H1 (cell line): ENCODE results near the gene CAMK2D. TPM values are rescaled to one million over a fixed set of nuclear protein-coding genes. Genes with fewer than 3 reads are reported as not detected.

Source experiments
- CTCF ChIA-PET: fragments of 300-600 bp; sonication (Branson Sonifier 250); formaldehyde crosslinking; loops from one replicate; lab custom pipeline; 2021; ENCODE audit not compliant: partially characterized antibody; lab: Charles Lee
- POLR2A ChIA-PET: fragments of 300-600 bp; sonication (Branson Sonifier 250); formaldehyde crosslinking; loops from one replicate; lab custom pipeline; 2021; ENCODE audit warnings: inconsistent platforms; ENCODE audit not compliant: partially characterized antibody; lab: Charles Lee
- DNase-seq, 2 experiments: peaks; one replicate each; pipeline versions ENCODE4 v3.0.0 to v3.0.0-alpha.2; 2010 to 2022; ENCODE audit warnings: low spot score in 2 of 2, low read depth in 1 of 2, mixed read lengths in 1 of 2
- FAIRE-seq: peaks from 2 replicates; lab custom pipeline; 2011; peaks lifted over from hg19 to GRCh38; lab: Jason Lieb, UNC
- H2AFZ ChIP-seq: 2 replicates; pipeline ENCODE4 v1.8.1; 2012; ENCODE audit warnings: low read length, inconsistent platforms
- H2AK5ac ChIP-seq: 2 replicates; pipeline ENCODE4 v1.6.1; 2013; ENCODE audit warnings: low read depth, low read length
- H2BK120ac ChIP-seq: replicated peaks from 2 replicates; pipeline ENCODE3; 2013; ENCODE audit warnings: low read depth, low read length, inconsistent platforms
- H2BK12ac ChIP-seq: 2 replicates; pipeline ENCODE4 v1.6.1; 2013; ENCODE audit warnings: low read depth, low read length
- H2BK15ac ChIP-seq: 2 replicates; pipeline ENCODE4 v1.6.1; 2013; ENCODE audit warnings: low read length
- H2BK20ac ChIP-seq: 2 replicates; pipeline ENCODE4 v1.6.1; 2013; ENCODE audit warnings: low read length
- H2BK5ac ChIP-seq: 2 replicates; pipeline ENCODE4 v1.6.1; 2013; ENCODE audit warnings: low read depth, low read length
- H3K14ac ChIP-seq: 2 replicates; pipeline ENCODE4 v1.6.1; 2013; ENCODE audit warnings: inconsistent platforms; ENCODE audit not compliant: insufficient read length
- H3K18ac ChIP-seq: 2 replicates; pipeline ENCODE4 v1.6.1; 2013; ENCODE audit warnings: low read length; ENCODE audit errors: extremely low read depth
- H3K23ac ChIP-seq: 2 replicates; pipeline ENCODE4 v1.6.1; 2013; ENCODE audit warnings: inconsistent platforms; ENCODE audit not compliant: insufficient read length
- H3K23me2 ChIP-seq: 2 replicates; pipeline ENCODE4 v1.6.1; 2013; ENCODE audit warnings: low read depth, low read length
- H3K27ac ChIP-seq: 2 replicates; pipeline ENCODE4 v1.6.1; 2011; ENCODE audit warnings: low read depth, low read length, inconsistent platforms
- H3K27me3 ChIP-seq, 4 experiments: replicated peaks in 1 of 4; 1 replicate in 1 of 4; 2 replicates in 3 of 4; pipeline versions ENCODE4 v1.6.1 to v1.8.1; 2011 to 2013; ENCODE audit warnings: low read length in 3 of 4, mild to moderate bottlenecking in 3 of 4, inconsistent platforms in 2 of 4, mixed read lengths in 2 of 4, moderate library complexity in 1 of 4; ENCODE audit not compliant: control insufficient read depth in 3 of 4, insufficient read depth in 3 of 4; ENCODE audit errors: extremely low read depth in 1 of 4
- H3K36me3 ChIP-seq, 4 experiments: 2 replicates each; pipeline versions ENCODE4 v1.6.1 to v1.8.1; 2011 to 2013; ENCODE audit warnings: mild to moderate bottlenecking in 4 of 4, low read length in 3 of 4, moderate library complexity in 2 of 4, control low read depth in 1 of 4, inconsistent platforms in 1 of 4; ENCODE audit not compliant: insufficient read depth in 4 of 4, control insufficient read depth in 2 of 4
- H3K4ac ChIP-seq: replicated peaks from 2 replicates; pipeline ENCODE3; 2013; ENCODE audit warnings: low read length, low read depth, mixed read lengths, inconsistent platforms; ENCODE audit not compliant: insufficient read length
- H3K4me1 ChIP-seq, 4 experiments: replicated peaks in 1 of 4; 1 replicate in 1 of 4; 2 replicates in 3 of 4; pipeline versions ENCODE4 v1.6.1 to v1.8.1; 2011 to 2013; ENCODE audit warnings: low read length in 3 of 4, inconsistent platforms in 2 of 4, mixed read lengths in 1 of 4; ENCODE audit not compliant: insufficient read depth in 4 of 4, control insufficient read depth in 3 of 4
- H3K4me2 ChIP-seq, 2 experiments: 2 replicates each; pipeline versions ENCODE4 v1.6.1 to v1.8.1; 2011 to 2013; ENCODE audit warnings: low read depth in 2 of 2, low read length in 2 of 2, control low read depth in 1 of 2, inconsistent platforms in 1 of 2, mild to moderate bottlenecking in 1 of 2; ENCODE audit not compliant: insufficient read depth in 1 of 2
- H3K4me3 ChIP-seq, 4 experiments: fragments of 200-600, 300-600 bp in 1 of 4; sonication (generic), shearing (Covaris generic), sonication (Bioruptor Twin) in 1 of 4; 2 replicates each; pipeline versions ENCODE4 v1.5.1 to v1.8.1; 2011 to 2016; ENCODE audit warnings: low read length in 4 of 4, low read depth in 3 of 4, control low read depth in 2 of 4, inconsistent platforms in 2 of 4, mild to moderate bottlenecking in 2 of 4, mixed read lengths in 1 of 4, moderate library complexity in 1 of 4; ENCODE audit not compliant: insufficient read depth in 2 of 4; ENCODE audit errors: extremely low read depth in 1 of 4
- H3K56ac ChIP-seq: replicated peaks from 2 replicates; pipeline ENCODE3; 2013; ENCODE audit warnings: low read depth, mild to moderate bottlenecking, mixed read lengths, low read length, inconsistent platforms; ENCODE audit not compliant: insufficient read length
- H3K79me1 ChIP-seq: 2 replicates; pipeline ENCODE4 v1.6.1; 2013; ENCODE audit warnings: low read depth, low read length, control low read depth
- H3K79me2 ChIP-seq, 2 experiments: 2 replicates each; pipeline versions ENCODE4 v1.6.1 to v1.8.1; 2012 to 2013; ENCODE audit warnings: low read length in 2 of 2, mild to moderate bottlenecking in 2 of 2, inconsistent platforms in 1 of 2; ENCODE audit not compliant: insufficient read depth in 2 of 2, control insufficient read depth in 1 of 2
- H3K9ac ChIP-seq, 4 experiments: replicated peaks in 1 of 4; 1 replicate in 1 of 4; 2 replicates in 3 of 4; pipeline versions ENCODE4 v1.6.1 to v1.8.1; 2011 to 2013; ENCODE audit warnings: low read depth in 3 of 4, low read length in 3 of 4, control low read depth in 2 of 4, mild to moderate bottlenecking in 2 of 4, moderate library complexity in 2 of 4, inconsistent platforms in 1 of 4; ENCODE audit errors: extremely low read depth in 1 of 4
- H3K9me3 ChIP-seq, 2 experiments: 2 replicates each; pipeline versions ENCODE4 v1.6.1 to v1.8.1; 2012 to 2013; ENCODE audit warnings: mild to moderate bottlenecking in 2 of 2, moderate library complexity in 2 of 2, control low read depth in 1 of 2, inconsistent platforms in 1 of 2, low read depth in 1 of 2, low read length in 1 of 2, mixed read lengths in 1 of 2; ENCODE audit not compliant: insufficient read depth in 2 of 2
- H4K20me1 ChIP-seq, 2 experiments: replicated peaks in 1 of 2; 2 replicates each; pipeline versions ENCODE3 to v1.8.1; 2011 to 2013; ENCODE audit warnings: inconsistent platforms in 2 of 2, low read length in 2 of 2, mild to moderate bottlenecking in 1 of 2; ENCODE audit not compliant: insufficient read depth in 2 of 2, control insufficient read depth in 1 of 2
- H4K5ac ChIP-seq: 2 replicates; pipeline ENCODE4 v1.6.1; 2013; ENCODE audit warnings: low read length, low read depth, mixed read lengths, inconsistent platforms; ENCODE audit not compliant: insufficient read length
- H4K8ac ChIP-seq: 2 replicates; pipeline ENCODE4 v1.8.0; 2013; ENCODE audit warnings: mild to moderate bottlenecking, moderate library complexity, low read length, inconsistent platforms; ENCODE audit not compliant: insufficient read depth; ENCODE audit errors: extremely low read depth
- H4K91ac ChIP-seq: replicated peaks from 2 replicates; pipeline ENCODE3; 2013; ENCODE audit warnings: low read length, mixed read lengths, inconsistent platforms; ENCODE audit not compliant: insufficient read length
- GTF2F1 ChIP-seq: IDR thresholded peaks from 2 replicates; pipeline ENCODE4 v1.6.1; 2012; ENCODE audit warnings: low read depth, low read length, improper control_type of control experiment, borderline replicate concordance
- TAF7 ChIP-seq: optimal IDR thresholded peaks from 2 replicates; pipeline ENCODE3; 2011; ENCODE audit warnings: low read depth, mild to moderate bottlenecking, inconsistent platforms, low read length, moderate library complexity, borderline replicate concordance
- TBP ChIP-seq: IDR thresholded peaks from 2 replicates; pipeline ENCODE4 v1.6.1; 2011; ENCODE audit warnings: low read depth, low read length, improper control_type of control experiment
- TCF12 ChIP-seq: IDR thresholded peaks from 2 replicates; pipeline ENCODE4 v1.6.1; 2011; ENCODE audit warnings: low read depth, mild to moderate bottlenecking, low read length
- TEAD4 ChIP-seq: IDR thresholded peaks from 2 replicates; pipeline ENCODE4 v1.6.1; 2012; ENCODE audit warnings: low read depth, low read length, inconsistent platforms, mixed read lengths
- WGBS, 2 experiments: shearing (Covaris generic) in 1 of 2; methylation state at CpG; one replicate each; pipeline versions ENCODE4 v1.1.6 to v1.1.7; 2013 to 2015; ENCODE audit warnings: low lambda C conversion rate in 2 of 2, mixed read lengths in 2 of 2, inconsistent platforms in 1 of 2, low coverage in 1 of 2, missing lambda C conversion rate in 1 of 2; ENCODE audit not compliant: insufficient replicate concordance in 2 of 2, insufficient coverage in 1 of 2, insufficient read length in 1 of 2; ENCODE audit errors: extremely low coverage in 1 of 2, missing lambda C conversion rate in 1 of 2; 5-methylcytosine and 5-hydroxymethylcytosine counted together
- polyA plus RNA-seq, 7 experiments: library from polyadenylated mRNA; depleted of rRNA in 3 of 7; stranded (reverse) in 5 of 7; unstranded in 2 of 7; fragments of >200 nt in 5 of 7; fragments of 200-250 nt in 2 of 7; gene quantifications; 1 replicate in 5 of 7; 2 replicates in 1 of 7; 4 replicates in 1 of 7; pipeline versions ENCODE4 v1.2.1 to v1.2.3, GENCODE V29; 2011 to 2013; ENCODE audit warnings: missing spikeins in 2 of 7, mixed read lengths in 2 of 7
- total RNA-seq: library from RNA; stranded (reverse); fragmentation: NEBNext Ultra II Directional; extraction: Animal tissue kit (Norgen Biotek cat#: 25700); gene quantifications from 2 replicates; pipeline ENCODE4 v1.2.1, GENCODE V29; 2021

The CAMK2D gene
- total and polyA plus RNA-seq, 2 of the 8 experiments (the other 6 are each of a cell fraction or from before 2014, with no cell fraction given) = 3.2 to 7.0 TPM

DNA sequence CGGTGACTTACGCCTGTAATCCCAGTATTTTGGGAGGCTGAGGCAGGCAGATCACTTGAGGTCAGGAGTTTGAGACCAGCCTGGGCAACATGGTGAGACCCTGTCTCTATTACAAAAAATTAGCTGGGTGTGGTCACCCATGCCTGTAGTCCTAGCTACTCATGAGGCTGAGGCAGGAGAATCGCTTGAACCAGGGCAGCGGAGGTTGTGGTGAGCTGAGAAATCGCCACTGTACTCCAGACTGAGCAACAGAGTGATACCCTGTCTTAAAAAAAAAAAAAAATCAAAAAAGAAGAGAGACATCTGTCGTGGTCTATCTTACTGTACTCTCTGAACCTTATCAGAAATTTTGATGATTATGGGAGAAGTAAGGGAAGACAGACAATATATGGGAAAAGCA lies 144.3 kb downstream of the CAMK2D start:
- H3K4me3 ChIP-seq = no peak overlapping the region
- H4K20me1 ChIP-seq = no peaks in the 10 kb centered on the region
- no peak overlapping the region for H2BK5ac ChIP-seq
- H3K4me1 ChIP-seq = no peaks in the 10 kb centered on the region
- ChIA-PET POLR2A (no interaction called here), CTCF (interaction anchor here (1.3 kb wide), 1 partner anchor 25 kb away, joined by 3 read pairs; no protein-coding TSS in a partner anchor)
- H3K4ac ChIP-seq = no peak overlapping the region
- no peak overlapping the region for H2BK15ac ChIP-seq
- H2BK120ac ChIP-seq = no peak overlapping the region
- no peak overlapping the region for H2BK20ac ChIP-seq
- DNase-seq (no peak), FAIRE-seq (no peak)
- no peak overlapping the region for H2AFZ ChIP-seq
- H3K79me1 ChIP-seq = no peaks in the 10 kb centered on the region
- H3K9ac ChIP-seq = no peak overlapping the region
- no peak overlapping the region for H4K8ac ChIP-seq
- peaks cover 3% of the 10 kb centered on the region; the same call in 1 of the 2 replicates for H3K23me2 ChIP-seq
- H3K36me3 ChIP-seq = no peaks in the 10 kb centered on the region
- H4K5ac ChIP-seq = no peak overlapping the region
- no peak overlapping the region for H2BK12ac ChIP-seq
- H3K27ac ChIP-seq = no peak overlapping the region
- H3K14ac ChIP-seq = no peak overlapping the region
- H3K56ac ChIP-seq = no peak overlapping the region
- WGBS, 2 experiments = 91% methylated on average over 6 of the region's 6 CpGs; no CpG with 5 or more reads in 1 of the 2 experiments
- no peak overlapping the region for H4K91ac ChIP-seq
- H3K18ac ChIP-seq = no peak overlapping the region
- no peaks in the 10 kb centered on the region for H3K9me3 ChIP-seq
- H2AK5ac ChIP-seq = no peak overlapping the region
- H3K79me2 ChIP-seq = no peaks in the 10 kb centered on the region
- H3K23ac ChIP-seq = no peak overlapping the region
- no peak overlapping the region for H3K4me2 ChIP-seq
- peaks cover 0 to 1% (median 0%) of the 10 kb centered on the region in 4 experiments; a peak in 1 of 7 replicates for H3K27me3 ChIP-seq
- TF ChIP-seq TCF12 (no peak), TEAD4 (no peak), GTF2F1 (no peak), TAF7 (no peak), TBP (no peak)
